Stromal cell of bone marrow (primary cell): ENCODE data around the gene PPP5C.
A peak's percentile ranks its signal among the peaks of the same experiment; 100 is the strongest.

ENCODE experiments used
- DNase-seq: peaks from one replicate; pipeline ENCODE4 v3.0.0-alpha.2; 2012; ENCODE audit warnings: low read depth

PPP5C gene

DNA sequence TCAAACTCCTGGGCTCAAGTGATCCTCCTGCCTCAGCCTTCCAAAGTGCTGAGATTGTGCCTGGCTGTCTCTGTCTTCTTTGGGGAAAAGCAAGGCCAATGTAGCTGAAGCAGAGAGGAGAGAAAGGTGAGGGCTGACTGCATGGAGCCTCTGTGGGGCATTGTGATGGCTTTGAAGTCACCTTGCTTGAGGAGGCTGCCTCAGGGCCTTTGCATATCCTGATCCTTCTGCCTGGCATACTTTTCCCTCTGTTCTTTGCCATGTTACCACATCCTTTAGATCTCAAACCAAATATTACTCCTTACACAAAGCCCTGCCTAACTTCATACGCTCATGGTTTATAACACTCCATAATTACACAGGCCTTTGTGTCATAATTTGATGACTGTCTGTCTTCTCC, 9.4 kb upstream of the PPP5C start:
- DNase-seq, result no peak

DNA sequence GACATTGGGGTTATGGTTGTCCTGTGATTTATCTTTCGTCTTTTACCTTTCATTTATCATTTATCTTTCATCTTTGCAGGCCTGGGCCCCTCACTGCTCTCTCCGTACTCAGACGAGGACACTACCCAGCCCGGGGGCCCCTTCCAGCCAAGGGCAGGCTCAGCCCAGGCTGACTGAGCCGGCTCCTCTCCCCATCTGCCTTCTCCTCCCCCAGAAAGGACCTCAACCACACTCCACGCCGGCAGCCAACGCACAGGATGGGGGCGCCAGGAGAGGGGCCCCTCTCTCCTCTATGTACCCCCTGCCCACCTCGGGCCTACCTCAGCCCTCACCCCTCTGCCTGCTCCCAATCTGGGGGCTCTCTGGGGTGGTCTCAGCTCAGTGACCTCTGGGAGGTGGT, 7.4 kb upstream of the PPP5C start:
- DNase-seq, result no peak

GRCh38 chr19:46340051-46340659, 6.7 kb upstream of the PPP5C start:
- DNase-seq, result no peak

GRCh38 chr19:46341937-46342336, 5.0 kb upstream of the PPP5C start:
- no peak for DNase-seq

DNA sequence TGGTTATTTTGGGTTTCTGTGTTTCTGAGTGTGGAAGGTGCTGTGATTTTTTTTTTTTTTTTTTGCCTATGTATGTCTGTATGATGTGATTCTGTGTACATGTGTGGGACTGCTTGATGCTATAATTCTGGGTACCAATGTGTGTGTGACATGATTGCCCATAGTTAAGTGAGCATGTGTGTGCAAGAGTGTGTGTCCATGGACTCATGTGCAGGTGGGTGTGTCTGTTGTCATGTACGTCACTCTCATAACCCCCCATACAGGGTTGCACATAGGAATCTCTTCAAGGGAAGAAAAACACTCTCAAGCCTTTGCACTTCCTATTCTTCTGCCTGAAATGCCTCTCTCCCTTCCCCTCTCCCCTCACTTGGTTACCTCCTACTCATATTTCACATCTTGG, 2.5 kb upstream of the PPP5C start:
- DNase-seq, result no peak

DNA sequence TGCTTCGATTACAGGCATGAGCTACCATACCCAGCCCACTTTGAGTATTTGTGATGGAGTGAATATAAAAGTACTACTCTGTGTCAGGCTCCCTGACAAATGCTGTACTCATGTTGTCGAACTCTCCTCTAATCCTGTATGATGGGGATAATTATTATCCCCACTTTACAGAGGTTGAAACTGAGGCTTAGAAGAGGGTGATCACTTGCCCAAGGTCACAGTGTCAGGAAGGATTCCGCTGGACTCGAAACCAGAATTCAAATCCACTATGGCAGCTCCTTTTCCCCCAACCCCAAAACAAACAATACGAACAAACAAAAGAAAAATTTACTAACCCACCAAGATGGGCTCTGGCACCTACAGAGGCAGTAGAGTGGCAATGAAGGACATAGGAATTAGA, 1.7 kb upstream of the PPP5C start:
- no peak for DNase-seq

DNA sequence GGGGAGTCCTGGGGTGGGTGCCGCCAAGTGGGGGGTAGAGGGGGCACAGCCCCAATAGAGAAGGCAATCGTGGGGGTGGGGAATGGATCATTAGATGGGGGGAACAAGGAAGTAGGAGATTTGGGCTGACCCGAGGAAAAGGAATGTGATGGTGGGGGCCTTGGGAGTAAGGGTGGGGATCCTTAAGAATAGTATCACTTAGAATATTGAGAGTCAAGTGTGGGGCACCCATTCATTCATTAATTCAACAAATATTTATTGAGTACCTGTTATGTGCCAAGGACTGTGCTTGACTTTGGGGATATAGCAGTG, 641 bp downstream of the PPP5C start:
- no peak for DNase-seq

DNA sequence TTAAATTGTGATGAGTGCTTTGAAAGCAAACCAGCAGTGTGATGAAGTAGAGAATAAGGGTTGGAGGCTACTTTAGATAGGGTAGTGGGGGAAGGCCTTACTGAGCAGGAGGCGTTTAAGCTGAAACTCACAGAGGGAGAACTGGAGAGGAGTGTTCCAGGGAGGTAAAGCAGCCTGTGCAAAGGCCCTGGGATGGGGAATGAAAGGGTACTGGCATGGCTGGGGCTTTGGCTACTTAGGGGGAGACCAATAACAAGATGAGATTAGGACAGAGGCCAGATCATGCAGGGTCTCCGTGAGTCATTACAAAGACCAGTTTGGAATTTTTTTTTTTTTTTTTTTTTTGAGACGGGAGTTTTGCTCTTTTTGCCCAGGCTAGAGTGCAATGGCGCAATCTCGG, 1.1 kb downstream of the PPP5C start:
- DNase-seq, result no peak

DNA sequence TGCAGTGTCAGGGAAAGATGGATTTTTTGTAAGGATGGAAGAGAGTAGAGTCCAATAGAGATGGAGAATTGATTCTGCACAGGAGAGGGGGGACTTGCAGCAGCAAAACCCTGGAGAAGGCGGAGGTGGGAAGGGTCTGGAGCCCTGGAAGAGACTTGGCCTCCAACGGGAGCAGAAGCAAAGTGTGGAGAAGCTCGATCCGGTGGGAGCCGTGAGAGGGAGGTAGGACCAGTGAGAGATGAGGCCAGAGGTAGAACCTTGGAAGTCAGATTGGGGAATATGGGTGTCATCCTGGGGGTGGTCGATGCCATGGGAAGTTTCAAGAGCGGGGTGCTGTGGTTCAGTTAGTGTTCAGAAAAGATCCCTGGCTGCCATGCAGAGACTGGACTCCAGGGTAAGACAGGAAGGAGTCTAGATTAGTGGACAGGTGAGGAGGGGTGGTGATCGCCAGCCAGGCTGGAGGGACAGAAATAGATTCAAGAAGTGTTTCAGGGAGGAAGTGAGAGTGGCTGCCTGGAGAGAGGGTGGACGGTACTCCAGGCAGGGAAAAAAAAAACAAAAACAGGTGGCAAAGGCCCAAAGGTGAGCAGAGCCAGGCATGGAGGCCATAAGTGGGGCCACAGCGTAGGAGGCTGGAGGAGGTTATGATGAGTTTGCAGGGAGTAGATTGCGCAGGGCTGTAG, 2.6 kb downstream of the PPP5C start:
- no peak for DNase-seq

- DNase-seq, result no peak
Measured at GRCh38 chr19:46350029-46350757, 3.3 kb downstream of the PPP5C start.

- no peak for DNase-seq
Measured at GRCh38 chr19:46350758-46351159, 3.9 kb downstream of the PPP5C start.

DNA sequence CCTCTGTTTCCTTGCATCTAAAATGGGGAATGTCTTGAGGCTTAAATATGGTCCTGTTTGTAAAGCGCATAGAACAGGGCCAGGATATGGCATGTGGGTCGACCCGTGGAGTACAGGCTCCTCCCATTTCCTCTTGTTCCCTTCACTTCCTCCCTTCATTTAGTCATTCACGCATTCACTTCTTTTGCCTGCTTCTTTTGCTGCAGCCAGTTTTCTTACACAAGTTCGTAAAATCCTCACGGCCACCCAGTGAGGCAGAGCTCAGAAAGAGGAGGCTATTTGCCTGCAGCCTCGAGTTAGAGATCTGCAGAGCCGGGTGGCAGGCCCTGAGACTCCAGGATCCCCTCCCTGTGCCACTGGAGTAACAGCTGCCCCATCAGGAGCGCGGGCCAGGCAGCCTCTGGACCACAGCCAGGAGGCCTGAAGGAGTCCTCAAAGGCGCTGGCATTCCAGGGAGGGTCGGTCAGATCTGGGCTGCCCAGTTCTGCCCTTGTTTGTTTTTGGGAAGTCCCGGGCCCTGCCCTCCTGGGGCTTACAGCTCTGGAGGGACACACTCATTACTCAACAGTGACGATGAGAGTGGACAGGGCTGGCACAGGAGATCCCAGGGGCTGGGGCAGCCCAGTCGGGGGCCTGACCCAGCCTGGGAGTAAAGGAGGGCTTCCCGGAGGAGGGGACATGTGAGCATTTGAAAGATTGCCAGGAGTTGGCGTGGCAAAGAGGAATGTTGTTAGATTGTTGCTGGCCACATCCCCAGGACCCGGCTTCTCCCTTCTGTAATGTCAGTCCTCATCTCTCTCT, 4.6 kb downstream of the PPP5C start:
- peak; percentile 22 for DNase-seq

- no peak for DNase-seq
Measured at GRCh38 chr19:46353730-46354528, 7.0 kb downstream of the PPP5C start.

DNA sequence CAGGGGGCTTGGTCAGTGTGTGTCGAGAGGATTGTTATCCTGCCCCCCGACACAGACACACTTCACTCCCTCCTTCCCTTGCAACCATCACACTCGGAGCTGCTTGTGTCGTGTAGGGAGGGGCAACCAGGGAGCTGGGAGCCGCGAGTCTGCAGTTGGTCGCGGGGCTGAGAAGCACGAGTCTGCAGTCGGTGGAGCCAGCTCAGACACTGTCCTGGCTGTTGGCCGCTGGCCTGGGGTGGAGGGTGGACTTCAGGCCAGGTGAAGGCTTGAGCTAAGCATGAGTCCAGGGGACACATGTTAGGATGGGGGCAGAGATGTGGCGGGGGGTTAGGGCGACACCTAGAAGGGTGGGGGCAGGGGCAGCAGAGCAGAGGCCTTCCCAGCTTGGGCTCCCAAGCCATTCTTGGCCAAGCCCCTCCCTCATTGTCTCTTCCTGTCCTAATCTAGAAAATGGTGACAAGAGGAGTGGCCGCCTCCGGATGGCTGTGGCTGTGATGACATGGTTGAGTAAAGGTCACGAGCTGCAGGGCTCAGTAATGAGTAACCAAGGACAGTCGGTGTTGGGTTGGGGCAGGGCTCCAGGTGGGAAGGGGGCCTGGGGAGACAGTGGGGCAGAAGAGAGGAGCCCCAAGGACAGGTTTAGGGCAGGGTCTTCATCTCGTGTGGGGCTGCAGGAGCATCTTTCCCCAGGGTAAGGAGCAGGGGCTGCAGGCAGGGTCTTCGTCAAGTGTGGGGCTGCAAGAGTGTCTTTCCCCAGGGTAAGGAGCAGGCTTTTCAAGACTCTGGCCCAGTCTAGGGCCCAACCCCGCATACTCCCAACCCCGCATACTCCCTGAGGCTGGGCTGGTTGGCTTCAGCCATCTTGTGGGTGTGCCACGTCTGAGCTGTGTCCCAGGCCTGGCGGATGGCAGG, 8.6 kb downstream of the PPP5C start:
- no peak for DNase-seq

- DNase-seq, result no peak
Measured at GRCh38 chr19:46356149-46357055, 9.5 kb downstream of the PPP5C start.

GRCh38 chr19:46357846-46358583, 11.1 kb downstream of the PPP5C start:
- DNase-seq, result no peak

DNA sequence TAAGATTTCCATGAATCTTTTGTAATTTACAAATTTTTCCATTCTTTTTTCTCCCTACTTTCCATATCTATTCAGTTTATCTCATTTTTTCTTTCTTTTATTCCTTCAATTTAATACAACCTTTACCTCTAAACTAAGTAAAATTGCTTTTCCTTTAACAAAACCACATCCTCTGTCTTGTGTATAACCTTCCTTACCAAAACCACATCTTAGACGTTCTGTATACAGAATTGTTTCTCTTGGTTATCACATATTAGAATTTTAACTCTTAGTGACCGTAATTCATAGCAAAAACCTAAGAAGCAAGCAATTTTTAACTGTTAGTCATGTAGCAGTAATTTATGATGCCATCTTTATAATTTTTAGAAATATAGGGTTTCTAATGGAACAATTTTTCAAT, 15.0 kb downstream of the PPP5C start:
- DNase-seq, result no peak

- no peak for DNase-seq
Measured at GRCh38 chr19:46364359-46364758, 17.5 kb downstream of the PPP5C start.

DNA sequence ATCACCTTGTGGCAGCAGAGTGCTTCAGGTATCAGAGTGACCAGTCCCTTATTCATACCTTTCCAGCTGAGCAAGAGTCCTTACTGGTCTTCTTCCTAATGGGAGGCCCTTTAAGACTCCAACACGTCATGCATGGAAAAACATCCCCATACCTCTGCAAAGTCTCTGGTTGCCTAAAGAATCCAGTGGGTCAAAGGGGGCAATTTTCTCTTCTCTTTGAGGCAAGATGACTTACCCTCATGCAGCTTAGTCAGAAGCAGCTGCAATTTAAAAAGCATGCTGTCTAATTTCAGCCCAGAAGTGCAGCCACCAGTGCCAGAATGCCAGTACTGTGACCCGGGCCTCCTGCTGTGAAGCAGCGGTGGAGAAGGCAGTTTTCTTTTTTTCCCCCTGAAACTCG, 18.7 kb downstream of the PPP5C start:
- DNase-seq, result no peak
